Measurements from ENCODE around the gene TMEM144.
"Not testable (repeated sequence)": the region's sequence is repeated elsewhere in the genome, so short reads cannot be mapped to it uniquely, and the experiment has no call there.

Gene TMEM144

GRCh38 chr4:158236304-158237030 is 26.2 kb downstream of the TMEM144 start:
- DNase-seq (ENCODE audit: low read depth, low spot score), result no peak

GRCh38 chr4:158238575-158238974 is 28.3 kb downstream of the TMEM144 start:
- DNase-seq (ENCODE audit: low read depth, low spot score), result no peak

- DNase-seq (ENCODE audit: low read depth, low spot score), result no peak
Observed at GRCh38 chr4:158239196-158239595, 28.9 kb downstream of the TMEM144 start.

GRCh38 chr4:158243071-158243470 is 32.8 kb downstream of the TMEM144 start:
- no peak for DNase-seq (ENCODE audit: low read depth, low spot score)

- no peak for DNase-seq (ENCODE audit: low read depth, low spot score)
Observed at GRCh38 chr4:158250321-158250720, 40.0 kb downstream of the TMEM144 start.

GRCh38 chr4:158253350-158253980 is 43.2 kb downstream of the TMEM144 start:
- no peak for DNase-seq (ENCODE audit: low read depth, low spot score)

GRCh38 chr4:158254292-158254691 is 44.0 kb downstream of the TMEM144 start:
- no peak for DNase-seq (ENCODE audit: low read depth, low spot score)

GRCh38 chr4:158255727-158256324 is 45.5 kb downstream of the TMEM144 start:
- no peak for DNase-seq (ENCODE audit: low read depth, low spot score)

GRCh38 chr4:158259955-158260575 is 49.8 kb downstream of the TMEM144 start:
- no peak for DNase-seq (ENCODE audit: low read depth, low spot score)

- no peak for DNase-seq (ENCODE audit: low read depth, low spot score)
Observed at GRCh38 chr4:158261480-158261879, 51.2 kb downstream of the TMEM144 start.

GRCh38 chr4:158268553-158268952 is 58.3 kb downstream of the TMEM144 start:
- no peak for DNase-seq (ENCODE audit: low read depth, low spot score)

GRCh38 chr4:158274636-158275035 is 64.3 kb downstream of the TMEM144 start:
- no peak for DNase-seq (ENCODE audit: low read depth, low spot score)

GRCh38 chr4:158277558-158277957 is 67.3 kb downstream of the TMEM144 start:
- no peak for DNase-seq (ENCODE audit: low read depth, low spot score)

- DNase-seq (ENCODE audit: low read depth, low spot score), result not testable (repeated sequence)
Observed at GRCh38 chr4:158279052-158279451, 68.8 kb downstream of the TMEM144 start.

GRCh38 chr4:158280856-158281255 is 70.6 kb downstream of the TMEM144 start:
- DNase-seq (ENCODE audit: low read depth, low spot score), result no peak

- no peak for DNase-seq (ENCODE audit: low read depth, low spot score)
Observed at GRCh38 chr4:158282252-158282651, 72.0 kb downstream of the TMEM144 start.

- DNase-seq (ENCODE audit: low read depth, low spot score), result no peak
Observed at GRCh38 chr4:158285429-158286216, 75.3 kb downstream of the TMEM144 start.

GRCh38 chr4:158290912-158291311 is 80.6 kb downstream of the TMEM144 start:
- DNase-seq (ENCODE audit: low read depth, low spot score), result no peak

- DNase-seq (ENCODE audit: low read depth, low spot score), result no peak
Observed at GRCh38 chr4:158291334-158292055, 81.2 kb downstream of the TMEM144 start.

- DNase-seq (ENCODE audit: low read depth, low spot score), result no peak
Observed at GRCh38 chr4:158292156-158292555, 81.9 kb downstream of the TMEM144 start.

GRCh38 chr4:158295053-158295452 is 84.8 kb downstream of the TMEM144 start:
- DNase-seq (ENCODE audit: low read depth, low spot score), result no peak
